ENCODE results near the gene WAPL. TPM values are rescaled to one million over a fixed set of nuclear protein-coding genes. Genes with fewer than 3 reads are reported as not detected.
A peak's percentile ranks its signal among the peaks of the same experiment; 100 is the strongest.

The WAPL gene
- total RNA-seq, 1 experiment from 2014 or later: 39.5 TPM

GRCh38 chr10:86483664-86484063 is 37.9 kb downstream of the WAPL start:
- in situ Hi-C loops (cut with HindIII; ENCODE audit: low sequenced_read_pairs): no loop called here

GRCh38 chr10:86481761-86482160 is 39.8 kb downstream of the WAPL start:
- DNase-seq (ENCODE audit: low spot score): no peak
- in situ Hi-C loops (cut with HindIII; ENCODE audit: low sequenced_read_pairs): no loop called here

More at GRCh38 chr10:86483664-86484063, 37.9 kb downstream of the WAPL start:
- no peak for DNase-seq (ENCODE audit: low spot score)

- in situ Hi-C loops (cut with HindIII; ENCODE audit: low sequenced_read_pairs): no loop called here
- DNase-seq (ENCODE audit: low spot score): no peak
These were observed 41.0 kb downstream of the WAPL start for GRCh38 chr10:86480571-86480970.

GRCh38 chr10:86472061-86472460 is 49.5 kb downstream of the WAPL start:
- no peak for DNase-seq (ENCODE audit: low spot score)
- in situ Hi-C loops (cut with HindIII; ENCODE audit: low sequenced_read_pairs): no loop called here

GRCh38 chr10:86461963-86462804 is 59.4 kb downstream of the WAPL start:
- no peak for DNase-seq (ENCODE audit: low spot score)
- in situ Hi-C loops (cut with HindIII; ENCODE audit: low sequenced_read_pairs): no loop called here

GRCh38 chr10:86451604-86451960 is 70.0 kb downstream of the WAPL start:
- in situ Hi-C loops (cut with HindIII; ENCODE audit: low sequenced_read_pairs): no loop called here
- DNase-seq (ENCODE audit: low spot score): no peak

- no peak for DNase-seq (ENCODE audit: low spot score)
- in situ Hi-C loops (cut with HindIII; ENCODE audit: low sequenced_read_pairs): no loop called here
These were observed 70.6 kb downstream of the WAPL start for GRCh38 chr10:86450806-86451603.

GRCh38 chr10:86449926-86450558 is 71.5 kb downstream of the WAPL start:
- in situ Hi-C loops (cut with HindIII; ENCODE audit: low sequenced_read_pairs): no loop called here
- DNase-seq (ENCODE audit: low spot score): no peak

- in situ Hi-C loops (cut with HindIII; ENCODE audit: low sequenced_read_pairs): no loop called here
- no peak for DNase-seq (ENCODE audit: low spot score)
These were observed 74.2 kb downstream of the WAPL start for GRCh38 chr10:86447432-86447831.

- in situ Hi-C loops (cut with HindIII; ENCODE audit: low sequenced_read_pairs): no loop called here
These were observed 74.6 kb downstream of the WAPL start for GRCh38 chr10:86446987-86447386.

GRCh38 chr10:86446440-86446839 is 75.2 kb downstream of the WAPL start:
- no peak for DNase-seq (ENCODE audit: low spot score)
- in situ Hi-C loops (cut with HindIII; ENCODE audit: low sequenced_read_pairs): no loop called here

More at GRCh38 chr10:86446987-86447386, 74.6 kb downstream of the WAPL start:
- no peak for DNase-seq (ENCODE audit: low spot score)

GRCh38 chr10:86443936-86444335 is 77.7 kb downstream of the WAPL start:
- in situ Hi-C loops (cut with HindIII; ENCODE audit: low sequenced_read_pairs): no loop called here
- no peak for DNase-seq (ENCODE audit: low spot score)

GRCh38 chr10:86443069-86443468 is 78.5 kb downstream of the WAPL start:
- in situ Hi-C loops (cut with HindIII; ENCODE audit: low sequenced_read_pairs): no loop called here
- DNase-seq (ENCODE audit: low spot score): no peak

GRCh38 chr10:86440874-86441843 is 80.4 kb downstream of the WAPL start:
- DNase-seq (ENCODE audit: low spot score): no peak
- in situ Hi-C loops (cut with HindIII; ENCODE audit: low sequenced_read_pairs): no loop called here

GRCh38 chr10:86439544-86439943 is 82.0 kb downstream of the WAPL start:
- DNase-seq (ENCODE audit: low spot score): peak; percentile 20
- in situ Hi-C loops (cut with HindIII; ENCODE audit: low sequenced_read_pairs): no loop called here

GRCh38 chr10:86438091-86438749 is 83.4 kb downstream of the WAPL start:
- in situ Hi-C loops (cut with HindIII; ENCODE audit: low sequenced_read_pairs): no loop called here
- no peak for DNase-seq (ENCODE audit: low spot score)

- no peak for DNase-seq (ENCODE audit: low spot score)
- in situ Hi-C loops (cut with HindIII; ENCODE audit: low sequenced_read_pairs): no loop called here
These were observed 84.1 kb downstream of the WAPL start for GRCh38 chr10:86437447-86437846.

- no peak for DNase-seq (ENCODE audit: low spot score)
- in situ Hi-C loops (cut with HindIII; ENCODE audit: low sequenced_read_pairs): no loop called here
These were observed 84.6 kb downstream of the WAPL start for GRCh38 chr10:86436963-86437362.
